ENCODE measurements around the gene CSNK1G2. TPM values are rescaled to one million over a fixed set of nuclear protein-coding genes. Genes with fewer than 3 reads are reported as not detected.

Gene CSNK1G2
- total and polyA plus RNA-seq, 2 experiments from 2014 or later, result 56.8 to 82.5 TPM

- Histone ChIP-seq H3K9me3 (ENCODE audit: low read depth) (no peaks in the 10 kb centered on the region), H3K27ac (no peak overlapping the region), H3K4me2 (no peak overlapping the region), H3K9me2 (replicated peaks; ENCODE audit: insufficient read depth) (no peaks in the 10 kb centered on the region), H3K36me3 (replicated peaks; ENCODE audit: insufficient read depth, low read depth) (no peaks in the 10 kb centered on the region), H3K79me2 (peaks cover 94% of the 10 kb centered on the region), H4K20me1 (ENCODE audit: insufficient read depth, poor library complexity, severe bottlenecking) (peaks cover 55% of the 10 kb centered on the region), H3K4me1 (ENCODE audit: insufficient read depth) (no peaks in the 10 kb centered on the region), H3K4me3 (no peak overlapping the region), H3K27me3 (no peaks in the 10 kb centered on the region), H2AFZ (no peak overlapping the region)
- TF ChIP-seq EZH2 (IDR thresholded peaks at IDR 0.05; ENCODE audit: borderline replicate concordance) (no peak), EZH2phosphoT487 (IDR thresholded peaks at IDR 0.05; ENCODE audit: low read depth, severe bottlenecking, unreplicated experiment) (no peak), CTCF (IDR thresholded peaks at IDR 0.05; ENCODE audit: poor library complexity) (no peak)
- 96% methylated on average over 20 of the region's 21 CpGs for WGBS (ENCODE audit: low lambda C conversion rate, missing lambda C conversion rate)
- no peak for DNase-seq (ENCODE audit: low spot score)
Measured at GRCh38 chr19:1952635-1953034, 11.7 kb downstream of the CSNK1G2 start.

- DNase-seq (ENCODE audit: low spot score), result no peak
- no peaks in the 10 kb centered on the region for H3K9me3 ChIP-seq (ENCODE audit: low read depth)
- no peak overlapping the region for H3K4me2 ChIP-seq
- TF ChIP-seq CTCF (IDR thresholded peaks at IDR 0.05; ENCODE audit: poor library complexity), result no peak
- H3K27ac ChIP-seq, result no peak overlapping the region
- H3K4me1 ChIP-seq (ENCODE audit: insufficient read depth), result no peaks in the 10 kb centered on the region
- H3K79me2 ChIP-seq, result peaks cover 91% of the 10 kb centered on the region
- H3K27me3 ChIP-seq, result no peaks in the 10 kb centered on the region
- no peaks in the 10 kb centered on the region for H3K36me3 ChIP-seq (replicated peaks; ENCODE audit: insufficient read depth, low read depth)
- peaks cover 51% of the 10 kb centered on the region for H4K20me1 ChIP-seq (ENCODE audit: insufficient read depth, poor library complexity, severe bottlenecking)
- H3K4me3 ChIP-seq, result no peak overlapping the region
- H2AFZ ChIP-seq, result no peak overlapping the region
- H3K9me2 ChIP-seq (replicated peaks; ENCODE audit: insufficient read depth), result no peaks in the 10 kb centered on the region
- WGBS (ENCODE audit: low lambda C conversion rate, missing lambda C conversion rate), result 97% methylated on average over 15 of the region's 19 CpGs
Measured at GRCh38 chr19:1953037-1953436, 12.1 kb downstream of the CSNK1G2 start.

GRCh38 chr19:1953441-1954094 is 12.6 kb downstream of the CSNK1G2 start:
- Histone ChIP-seq H3K36me3 (replicated peaks; ENCODE audit: insufficient read depth, low read depth) (no peaks in the 10 kb centered on the region), H3K4me1 (ENCODE audit: insufficient read depth) (no peaks in the 10 kb centered on the region), H3K27me3 (no peaks in the 10 kb centered on the region), H3K79me2 (peaks cover 90% of the 10 kb centered on the region), H4K20me1 (ENCODE audit: insufficient read depth, poor library complexity, severe bottlenecking) (peaks cover 51% of the 10 kb centered on the region), H2AFZ (no peak overlapping the region), H3K4me3 (no peak overlapping the region), H3K9me2 (replicated peaks; ENCODE audit: insufficient read depth) (no peaks in the 10 kb centered on the region), H3K27ac (no peak overlapping the region), H3K9me3 (ENCODE audit: low read depth) (no peaks in the 10 kb centered on the region), H3K4me2 (no peak overlapping the region)
- TF ChIP-seq CTCF (IDR thresholded peaks at IDR 0.05; ENCODE audit: poor library complexity), result no peak
- TF ChIP-seq EZH2 (IDR thresholded peaks at IDR 0.05; ENCODE audit: borderline replicate concordance), result no peak
- no peak for TF ChIP-seq EZH2phosphoT487 (IDR thresholded peaks at IDR 0.05; ENCODE audit: low read depth, severe bottlenecking, unreplicated experiment)
- no peak for DNase-seq (ENCODE audit: low spot score)
- 93% methylated on average over 28 of the region's 32 CpGs for WGBS (ENCODE audit: low lambda C conversion rate, missing lambda C conversion rate)

Measured in hepatocyte (in vitro differentiated cells).